ENCODE measurements around the gene TMX2.
"Not testable (repeated sequence)": the region's sequence is repeated elsewhere in the genome, so short reads cannot be mapped to it uniquely, and the experiment has no call there.

The TMX2 gene

DNA sequence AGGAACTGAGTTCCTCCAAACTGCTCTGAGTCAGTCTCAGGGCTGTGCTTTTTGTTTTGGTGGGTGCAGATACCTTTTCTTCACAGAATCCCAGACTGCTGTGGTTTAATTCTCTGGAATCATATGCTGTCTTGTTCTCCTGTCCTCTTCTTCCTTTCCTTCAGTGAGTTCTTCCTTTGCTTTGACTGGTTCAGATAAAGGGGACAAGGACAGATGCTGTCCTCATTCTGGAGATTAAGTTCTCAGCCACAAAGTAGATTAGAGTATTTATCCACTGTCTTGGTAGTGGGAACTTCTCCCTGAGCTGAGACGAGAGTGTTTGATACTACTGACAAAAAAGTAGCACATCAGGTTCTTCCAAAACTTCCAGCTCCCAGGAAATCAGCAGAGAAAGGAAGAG lies 31.2 kb upstream of the TMX2 start:
- Histone ChIP-seq H3K36me3 (ENCODE audit: control insufficient read depth, insufficient read depth, low read length) (peaks cover 83% of the 10 kb centered on the region), H3K27ac (ENCODE audit: low read depth, low read length, severe bottlenecking) (no peak overlapping the region), H3K4me3 (ENCODE audit: extremely low read depth, insufficient read depth, low read length, poor library complexity, severe bottlenecking) (no peak overlapping the region), H3K4me1 (ENCODE audit: control insufficient read depth, insufficient read depth, low read length, poor library complexity, severe bottlenecking) (peaks cover 5% of the 10 kb centered on the region), H3K9me3 (ENCODE audit: control insufficient read depth, low read length) (no peaks in the 10 kb centered on the region)
- no CpG with 5 or more reads among the region's 1 CpG for WGBS, 2 experiments (ENCODE audit: insufficient coverage in 2 of 2)

DNA sequence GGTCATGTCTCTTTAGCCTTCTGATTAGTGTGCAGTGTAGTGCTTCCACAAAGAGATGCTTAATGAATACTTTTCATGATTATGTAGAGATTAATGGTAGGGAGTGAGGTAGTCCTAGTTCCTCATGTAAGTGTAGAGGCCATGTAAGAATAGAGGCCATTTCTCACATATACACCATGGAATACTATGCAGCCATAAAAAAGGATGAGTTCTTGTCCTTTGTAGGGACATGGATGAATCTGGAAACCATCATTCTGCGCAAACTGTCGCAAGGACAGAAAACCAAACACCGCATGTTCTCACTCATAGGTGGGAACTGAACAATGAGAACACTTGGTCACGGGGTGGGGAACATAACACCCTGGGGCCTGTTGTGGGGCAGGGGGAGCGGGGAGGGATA lies 21.9 kb upstream of the TMX2 start:
- H3K4me1 ChIP-seq (ENCODE audit: control insufficient read depth, insufficient read depth, low read length, poor library complexity, severe bottlenecking); H3K27ac ChIP-seq (ENCODE audit: low read depth, low read length, severe bottlenecking); H3K9me3 ChIP-seq (ENCODE audit: control insufficient read depth, low read length); H3K4me3 ChIP-seq (ENCODE audit: extremely low read depth, insufficient read depth, low read length, poor library complexity, severe bottlenecking): not testable (repeated sequence)
- peaks cover 93% of the 10 kb centered on the region for H3K36me3 ChIP-seq (ENCODE audit: control insufficient read depth, insufficient read depth, low read length)
- WGBS, 2 experiments (ENCODE audit: insufficient coverage in 2 of 2): 90 to 100% methylated on average over 3 to 4 of the region's 5 CpGs

DNA sequence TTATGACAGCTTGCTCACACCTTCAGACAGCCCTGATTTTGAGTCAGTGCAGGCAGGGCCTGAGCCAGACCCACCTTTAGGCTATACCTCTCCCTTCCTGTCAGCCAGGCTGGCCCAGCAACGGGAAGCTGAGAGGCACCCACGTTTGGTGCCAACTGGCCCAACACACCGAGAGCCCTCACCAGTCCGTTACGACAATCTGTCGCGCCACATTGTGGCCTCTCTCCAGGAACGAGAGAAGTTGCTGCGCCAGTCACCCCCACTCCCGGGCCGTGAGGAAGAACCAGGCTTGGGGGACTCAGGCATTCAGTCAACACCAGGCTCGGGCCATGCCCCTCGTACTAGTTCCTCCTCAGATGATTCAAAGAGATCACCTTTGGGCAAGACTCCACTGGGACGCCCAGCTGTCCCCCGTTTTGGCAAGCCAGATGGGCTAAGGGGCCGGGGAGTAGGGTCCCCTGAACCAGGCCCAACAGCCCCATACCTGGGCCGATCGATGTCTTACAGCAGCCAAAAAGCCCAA lies 13.5 kb upstream of the TMX2 start:
- H3K9me3 ChIP-seq (ENCODE audit: control insufficient read depth, low read length): no peaks in the 10 kb centered on the region
- H3K4me3 ChIP-seq (ENCODE audit: extremely low read depth, insufficient read depth, low read length, poor library complexity, severe bottlenecking): no peak overlapping the region
- H3K4me1 ChIP-seq (ENCODE audit: control insufficient read depth, insufficient read depth, low read length, poor library complexity, severe bottlenecking): no peaks in the 10 kb centered on the region
- H3K27ac ChIP-seq (ENCODE audit: low read depth, low read length, severe bottlenecking): no peak overlapping the region
- WGBS, 2 experiments (ENCODE audit: insufficient coverage in 2 of 2): 95 to 96% methylated on average over 16 to 17 of the region's 18 CpGs
- peaks cover 87% of the 10 kb centered on the region for H3K36me3 ChIP-seq (ENCODE audit: control insufficient read depth, insufficient read depth, low read length)

DNA sequence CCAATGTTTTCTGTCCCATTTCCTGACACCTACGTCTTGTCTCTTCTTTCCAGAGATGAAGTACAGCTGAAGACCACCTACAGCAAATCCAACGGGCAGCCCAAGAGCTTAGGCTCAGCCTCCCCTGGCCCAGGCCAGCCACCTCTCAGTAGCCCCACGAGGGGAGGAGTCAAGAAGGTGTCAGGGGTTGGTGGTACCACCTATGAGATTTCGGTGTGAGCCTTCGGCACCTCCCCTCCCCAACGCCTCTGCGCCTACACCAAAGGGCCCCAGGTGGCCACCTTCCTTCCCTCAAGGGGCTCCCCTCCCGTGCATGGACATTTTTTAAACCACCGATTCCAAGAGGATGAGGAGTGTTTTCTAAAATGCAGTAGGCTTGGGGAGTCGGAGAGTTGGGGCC lies 12.6 kb upstream of the TMX2 start:
- H3K4me3 ChIP-seq (ENCODE audit: extremely low read depth, insufficient read depth, low read length, poor library complexity, severe bottlenecking): no peak overlapping the region
- H3K4me1 ChIP-seq (ENCODE audit: control insufficient read depth, insufficient read depth, low read length, poor library complexity, severe bottlenecking): no peaks in the 10 kb centered on the region
- 94 to 98% methylated on average over 6 to 8 of the region's 10 CpGs for WGBS, 2 experiments (ENCODE audit: insufficient coverage in 2 of 2)
- no peak overlapping the region for H3K27ac ChIP-seq (ENCODE audit: low read depth, low read length, severe bottlenecking)
- peaks cover 87% of the 10 kb centered on the region for H3K36me3 ChIP-seq (ENCODE audit: control insufficient read depth, insufficient read depth, low read length)
- H3K9me3 ChIP-seq (ENCODE audit: control insufficient read depth, low read length): no peaks in the 10 kb centered on the region

DNA sequence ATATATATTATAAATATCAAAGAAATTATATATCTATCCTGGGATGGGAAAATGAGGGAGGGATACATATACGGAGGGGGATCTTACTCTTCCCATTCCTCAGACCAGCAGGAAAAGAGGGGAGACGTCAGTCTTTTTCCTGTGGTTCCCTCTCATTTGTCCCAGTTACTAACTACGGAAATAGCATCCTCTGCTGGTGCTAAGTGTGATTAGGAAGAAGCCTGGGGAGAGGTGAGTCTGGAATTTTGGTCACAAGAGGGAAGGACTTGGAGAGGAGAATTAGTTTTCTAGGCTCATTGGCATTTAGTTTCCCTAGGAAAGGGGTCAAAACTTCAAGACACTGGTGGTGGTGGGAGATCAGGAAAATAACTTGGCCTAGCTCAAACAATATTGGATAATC lies 12.0 kb upstream of the TMX2 start:
- peaks cover 85% of the 10 kb centered on the region for H3K36me3 ChIP-seq (ENCODE audit: control insufficient read depth, insufficient read depth, low read length)

DNA sequence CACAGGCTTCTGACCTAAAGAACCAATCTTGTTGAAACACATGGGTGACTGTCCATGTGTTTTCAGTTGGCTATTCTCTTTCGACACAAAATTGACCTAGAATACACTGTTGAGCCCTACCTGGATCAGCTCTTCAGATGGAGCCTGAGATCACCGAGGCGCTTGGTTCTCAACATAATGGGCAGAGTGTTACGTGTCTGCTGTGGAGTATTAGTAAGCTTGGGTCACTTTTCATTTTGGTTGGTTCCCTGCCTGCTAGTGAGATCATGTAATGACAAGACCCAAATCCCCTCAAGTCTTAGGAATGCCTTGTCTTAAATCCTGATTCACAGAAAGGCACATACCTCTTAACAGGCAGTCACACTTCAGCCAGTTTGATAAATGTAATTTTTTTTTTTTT lies 9.1 kb upstream of the TMX2 start:
- no peaks in the 10 kb centered on the region for H3K9me3 ChIP-seq (ENCODE audit: control insufficient read depth, low read length)
- 94 to 100% methylated on average over 3 to 4 of the region's 4 CpGs for WGBS, 2 experiments (ENCODE audit: insufficient coverage in 2 of 2)
- H3K27ac ChIP-seq (ENCODE audit: low read depth, low read length, severe bottlenecking): no peak overlapping the region
- H3K36me3 ChIP-seq (ENCODE audit: control insufficient read depth, insufficient read depth, low read length): peaks cover 71% of the 10 kb centered on the region
- no peak overlapping the region for H3K4me3 ChIP-seq (ENCODE audit: extremely low read depth, insufficient read depth, low read length, poor library complexity, severe bottlenecking)
- H3K4me1 ChIP-seq (ENCODE audit: control insufficient read depth, insufficient read depth, low read length, poor library complexity, severe bottlenecking): no peaks in the 10 kb centered on the region

More for the DNA sequence above, 12.0 kb upstream of the TMX2 start:
- no CpG with 5 or more reads among the region's 3 CpGs for WGBS, 2 experiments (ENCODE audit: insufficient coverage in 2 of 2)
- H3K4me1 ChIP-seq (ENCODE audit: control insufficient read depth, insufficient read depth, low read length, poor library complexity, severe bottlenecking): no peaks in the 10 kb centered on the region
- no peak overlapping the region for H3K27ac ChIP-seq (ENCODE audit: low read depth, low read length, severe bottlenecking)
- H3K9me3 ChIP-seq (ENCODE audit: control insufficient read depth, low read length): no peaks in the 10 kb centered on the region
- no peak overlapping the region for H3K4me3 ChIP-seq (ENCODE audit: extremely low read depth, insufficient read depth, low read length, poor library complexity, severe bottlenecking)

DNA sequence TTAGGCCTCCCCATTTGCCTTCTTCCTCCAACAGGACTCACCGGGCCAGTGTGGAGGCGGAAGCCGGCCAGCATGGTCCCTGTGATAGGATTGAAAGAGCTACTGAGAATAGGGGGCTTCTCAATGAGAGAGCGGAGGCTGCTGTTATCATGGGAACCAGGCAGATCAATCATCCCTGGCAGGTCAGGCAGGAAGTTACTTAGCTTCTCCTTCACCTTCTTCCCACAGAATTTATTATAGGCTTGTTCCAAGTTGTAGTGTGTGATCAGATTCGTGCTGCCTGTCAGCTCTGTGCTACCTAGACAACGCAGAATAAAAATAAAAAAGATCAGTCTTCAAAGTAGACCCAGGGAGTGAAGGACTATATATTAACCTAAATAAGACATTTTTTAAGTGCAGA lies 7.5 kb upstream of the TMX2 start:
- Histone ChIP-seq H3K4me1 (ENCODE audit: control insufficient read depth, insufficient read depth, low read length, poor library complexity, severe bottlenecking) (no peaks in the 10 kb centered on the region), H3K27ac (ENCODE audit: low read depth, low read length, severe bottlenecking) (no peak overlapping the region), H3K9me3 (ENCODE audit: control insufficient read depth, low read length) (no peaks in the 10 kb centered on the region), H3K36me3 (ENCODE audit: control insufficient read depth, insufficient read depth, low read length) (peaks cover 68% of the 10 kb centered on the region), H3K4me3 (ENCODE audit: extremely low read depth, insufficient read depth, low read length, poor library complexity, severe bottlenecking) (no peak overlapping the region)
- WGBS, 2 experiments (ENCODE audit: insufficient coverage in 2 of 2): 80 to 100% methylated on average over 1 to 2 of the region's 6 CpGs

DNA sequence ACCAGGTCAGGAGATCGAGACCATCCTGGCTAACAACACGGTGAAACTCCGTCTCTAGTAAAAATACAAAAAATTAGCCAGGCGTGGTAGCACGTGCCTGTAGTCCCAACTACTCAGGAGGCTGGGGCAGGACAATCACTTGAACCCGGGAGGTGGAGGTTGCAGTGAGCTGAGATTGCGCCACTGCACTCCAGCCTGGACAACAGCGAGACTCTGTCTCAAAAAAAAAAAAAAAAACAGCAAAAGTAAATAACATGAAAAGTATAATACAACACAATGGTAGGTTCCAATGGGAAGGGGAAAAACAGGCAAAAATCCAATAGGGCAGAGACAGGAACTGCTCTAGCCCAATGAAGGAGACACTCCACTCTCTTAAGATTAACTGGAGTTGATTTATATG lies 7.0 kb upstream of the TMX2 start:
- WGBS, 2 experiments (ENCODE audit: insufficient coverage in 2 of 2): 100% methylated on average over 1 of the region's 8 CpGs; no CpG with 5 or more reads in 1 of the 2 experiments
- H3K4me1 ChIP-seq (ENCODE audit: control insufficient read depth, insufficient read depth, low read length, poor library complexity, severe bottlenecking); H3K9me3 ChIP-seq (ENCODE audit: control insufficient read depth, low read length); H3K4me3 ChIP-seq (ENCODE audit: extremely low read depth, insufficient read depth, low read length, poor library complexity, severe bottlenecking); H3K27ac ChIP-seq (ENCODE audit: low read depth, low read length, severe bottlenecking): not testable (repeated sequence)
- H3K36me3 ChIP-seq (ENCODE audit: control insufficient read depth, insufficient read depth, low read length): peaks cover 64% of the 10 kb centered on the region

DNA sequence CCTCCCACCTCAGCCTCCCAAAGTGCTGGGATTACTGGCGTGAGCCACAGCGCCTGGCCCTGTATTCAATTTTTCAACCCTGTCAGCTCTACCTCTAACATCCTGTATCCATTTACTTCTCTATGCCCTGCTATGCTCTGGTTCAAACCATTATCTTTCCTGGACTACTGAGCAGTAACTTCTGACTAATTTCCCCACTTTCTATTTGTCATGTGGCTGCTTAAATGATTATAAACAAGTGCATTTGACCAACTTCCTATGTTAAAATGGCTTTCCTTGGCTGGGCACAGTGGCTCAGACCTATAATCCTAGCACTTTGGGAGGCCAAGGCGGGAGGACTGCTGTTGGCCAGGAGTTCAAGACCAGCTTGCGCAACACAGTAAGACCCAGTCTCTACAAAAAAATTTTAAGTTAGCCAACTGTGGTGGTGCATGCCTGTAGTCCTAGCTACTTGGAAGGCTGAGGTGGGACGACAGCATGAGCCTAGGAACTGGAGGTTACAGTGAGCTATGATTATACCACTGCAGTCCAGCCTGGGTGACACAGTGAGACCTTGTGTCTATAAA lies 2.5 kb upstream of the TMX2 start:
- Histone ChIP-seq H3K9me3 (ENCODE audit: control insufficient read depth, low read length) (no peaks in the 10 kb centered on the region), H3K4me3 (ENCODE audit: extremely low read depth, insufficient read depth, low read length, poor library complexity, severe bottlenecking) (no peak overlapping the region), H3K4me1 (ENCODE audit: control insufficient read depth, insufficient read depth, low read length, poor library complexity, severe bottlenecking) (peaks cover 5% of the 10 kb centered on the region), H3K36me3 (ENCODE audit: control insufficient read depth, insufficient read depth, low read length) (peaks cover 41% of the 10 kb centered on the region), H3K27ac (ENCODE audit: low read depth, low read length, severe bottlenecking) (no peak overlapping the region)
- WGBS, 2 experiments (ENCODE audit: insufficient coverage in 2 of 2): 97 to 99% methylated on average over 5 of the region's 5 CpGs

DNA sequence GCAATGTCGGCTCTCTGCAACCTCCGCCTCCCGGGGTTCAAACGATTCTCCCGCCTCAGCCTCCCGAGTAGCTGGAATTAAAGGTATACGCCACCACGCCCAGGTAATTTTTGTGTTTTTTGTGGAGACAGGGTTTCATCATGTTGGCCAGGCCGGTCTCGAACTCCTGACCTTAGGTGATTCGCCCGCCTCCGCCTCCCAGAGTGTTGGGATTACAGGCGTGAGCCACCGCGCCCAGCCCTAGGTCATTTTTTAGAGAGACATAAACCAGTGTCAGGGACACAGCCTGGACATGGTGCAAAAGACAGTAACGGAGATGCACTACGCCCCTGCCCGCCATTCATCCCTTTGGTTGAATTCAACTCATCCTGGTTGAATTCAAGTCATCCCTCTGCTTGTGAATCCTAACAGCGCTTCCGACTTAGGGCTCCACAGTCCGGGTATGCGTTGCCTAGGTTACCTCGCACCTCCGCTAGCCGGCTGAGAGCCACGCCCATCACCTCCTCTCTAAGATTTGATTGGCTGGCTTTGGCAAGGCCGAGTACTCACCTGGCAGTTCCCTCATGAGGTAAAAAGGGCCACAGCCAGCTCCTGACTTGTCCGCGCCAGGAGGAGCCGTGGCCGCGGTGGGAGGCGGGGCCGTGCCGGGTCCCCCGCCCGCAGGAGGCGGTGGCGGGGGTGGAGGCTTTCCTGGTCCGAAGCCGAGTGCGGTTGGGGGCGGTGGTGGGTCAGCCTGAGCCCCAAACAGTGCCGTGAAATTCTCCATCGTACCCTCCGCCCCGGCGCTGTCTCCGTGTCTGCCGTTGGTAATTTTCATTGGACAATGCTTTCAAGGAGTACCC lies 758 bp upstream of the TMX2 start, which contains the start of gene MED19:
TSS of gene MED19 (minus strand) at position 802 of the 842 bp plus-strand sequence. CDS start at position 766, 36 bp downstream.
- Histone ChIP-seq H3K4me3 (ENCODE audit: extremely low read depth, insufficient read depth, low read length, poor library complexity, severe bottlenecking) (peak within 1 kb of the TSS; percentile 94), H3K27ac (ENCODE audit: low read depth, low read length, severe bottlenecking) (peak within 1 kb of the TSS; percentile 92), H3K36me3 (ENCODE audit: control insufficient read depth, insufficient read depth, low read length) (peaks cover 32% of the 10 kb centered on the region), H3K9me3 (ENCODE audit: control insufficient read depth, low read length) (no peaks in the 10 kb centered on the region), H3K4me1 (ENCODE audit: control insufficient read depth, insufficient read depth, low read length, poor library complexity, severe bottlenecking) (peaks cover 5% of the 10 kb centered on the region)
- 12 to 14% methylated on average over 31 to 35 of the region's 51 CpGs for WGBS, 2 experiments (ENCODE audit: insufficient coverage in 2 of 2)

DNA sequence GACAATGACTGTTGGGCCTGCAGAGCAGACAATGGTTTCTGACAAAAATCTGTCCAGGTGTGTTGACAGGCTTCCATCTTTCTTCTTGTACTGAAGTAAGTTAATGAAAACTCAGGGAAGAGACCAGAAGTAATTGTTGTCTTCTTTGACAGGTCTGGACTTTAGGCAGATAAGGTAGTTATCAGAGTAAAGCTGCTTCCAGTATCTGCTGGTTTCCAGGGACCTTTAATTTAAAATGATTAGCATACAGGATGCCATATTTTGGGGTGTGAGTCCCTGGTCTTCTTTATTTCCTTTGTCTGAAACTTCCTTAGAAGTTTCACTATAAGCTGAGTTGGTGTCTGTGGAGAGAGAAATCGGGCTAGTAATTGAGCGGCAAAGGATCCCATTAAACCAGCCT lies 1.4 kb downstream of the TMX2 start:
- Histone ChIP-seq H3K27ac (ENCODE audit: low read depth, low read length, severe bottlenecking) (no peak overlapping the region), H3K9me3 (ENCODE audit: control insufficient read depth, low read length) (no peaks in the 10 kb centered on the region), H3K4me3 (ENCODE audit: extremely low read depth, insufficient read depth, low read length, poor library complexity, severe bottlenecking) (peak overlapping the region; percentile 94), H3K4me1 (ENCODE audit: control insufficient read depth, insufficient read depth, low read length, poor library complexity, severe bottlenecking) (peaks cover 5% of the 10 kb centered on the region), H3K36me3 (ENCODE audit: control insufficient read depth, insufficient read depth, low read length) (peaks cover 36% of the 10 kb centered on the region)
- 100% methylated on average over 2 of the region's 2 CpGs for WGBS, 2 experiments (ENCODE audit: insufficient coverage in 2 of 2)
